GM21381 (cell line): Measurements from ENCODE around the gene CYP4Z1.
"Not testable (repeated sequence)": the region's sequence is repeated elsewhere in the genome, so short reads cannot be mapped to it uniquely, and the experiment has no call there.

ENCODE experiments used
- ATAC-seq: cut with Tn5 transposase; IDR thresholded peaks from one replicate; pipeline ENCODE4 v1.9.1; 2021; ENCODE audit warnings: mild to moderate bottlenecking, moderate library complexity; ENCODE audit not compliant: unreplicated experiment

The CYP4Z1 gene, protein sequence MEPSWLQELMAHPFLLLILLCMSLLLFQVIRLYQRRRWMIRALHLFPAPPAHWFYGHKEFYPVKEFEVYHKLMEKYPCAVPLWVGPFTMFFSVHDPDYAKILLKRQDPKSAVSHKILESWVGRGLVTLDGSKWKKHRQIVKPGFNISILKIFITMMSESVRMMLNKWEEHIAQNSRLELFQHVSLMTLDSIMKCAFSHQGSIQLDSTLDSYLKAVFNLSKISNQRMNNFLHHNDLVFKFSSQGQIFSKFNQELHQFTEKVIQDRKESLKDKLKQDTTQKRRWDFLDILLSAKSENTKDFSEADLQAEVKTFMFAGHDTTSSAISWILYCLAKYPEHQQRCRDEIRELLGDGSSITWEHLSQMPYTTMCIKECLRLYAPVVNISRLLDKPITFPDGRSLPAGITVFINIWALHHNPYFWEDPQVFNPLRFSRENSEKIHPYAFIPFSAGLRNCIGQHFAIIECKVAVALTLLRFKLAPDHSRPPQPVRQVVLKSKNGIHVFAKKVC

DNA sequence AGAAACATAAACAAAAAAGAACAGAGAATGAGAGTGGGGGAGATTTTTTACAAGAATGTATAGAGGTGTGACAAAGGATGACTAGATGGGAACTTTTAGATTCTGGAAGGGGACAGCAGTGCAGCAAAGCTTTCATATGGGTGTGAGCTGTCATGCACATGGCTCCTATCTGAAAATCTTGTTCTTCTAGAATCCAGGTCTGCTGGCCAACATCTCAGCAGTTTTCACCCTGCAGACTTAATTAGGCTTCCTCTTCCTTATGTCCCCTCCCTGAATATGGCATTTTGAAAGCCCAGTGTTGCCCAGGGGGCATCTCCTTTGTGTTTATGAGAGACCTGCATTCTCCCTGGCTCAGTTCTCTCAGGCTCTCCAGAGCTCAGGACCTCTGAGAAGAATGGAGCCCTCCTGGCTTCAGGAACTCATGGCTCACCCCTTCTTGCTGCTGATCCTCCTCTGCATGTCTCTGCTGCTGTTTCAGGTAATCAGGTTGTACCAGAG lies at the start of gene CYP4Z1:
Gene CYP4Z1, plus strand, starts transcription at position 135 of the 498 bp plus-strand sequence. Its CDS starts 260 bp downstream, at position 395.
- ATAC-seq: no peak

DNA sequence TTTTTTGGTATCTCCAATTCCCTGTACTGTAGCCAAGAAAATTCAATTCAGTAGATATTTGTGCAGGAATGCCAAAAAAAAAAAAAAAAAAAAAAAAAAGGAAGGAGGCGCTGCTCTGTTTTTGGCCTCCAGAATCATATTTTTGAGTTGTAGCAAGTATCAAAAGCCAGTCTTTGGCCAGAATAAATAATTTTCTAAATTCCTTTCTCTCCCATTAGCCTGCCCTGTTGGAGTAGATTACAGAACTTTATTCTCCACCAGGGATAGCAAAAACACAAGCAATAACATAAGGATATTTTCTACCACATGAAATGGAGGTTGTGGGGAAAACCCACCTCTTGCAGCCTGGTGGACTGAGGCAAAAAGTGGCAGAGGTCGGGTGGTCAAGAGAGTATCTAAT lies 46.0 kb upstream of the CYP4Z1 start:
- no peak for ATAC-seq

DNA sequence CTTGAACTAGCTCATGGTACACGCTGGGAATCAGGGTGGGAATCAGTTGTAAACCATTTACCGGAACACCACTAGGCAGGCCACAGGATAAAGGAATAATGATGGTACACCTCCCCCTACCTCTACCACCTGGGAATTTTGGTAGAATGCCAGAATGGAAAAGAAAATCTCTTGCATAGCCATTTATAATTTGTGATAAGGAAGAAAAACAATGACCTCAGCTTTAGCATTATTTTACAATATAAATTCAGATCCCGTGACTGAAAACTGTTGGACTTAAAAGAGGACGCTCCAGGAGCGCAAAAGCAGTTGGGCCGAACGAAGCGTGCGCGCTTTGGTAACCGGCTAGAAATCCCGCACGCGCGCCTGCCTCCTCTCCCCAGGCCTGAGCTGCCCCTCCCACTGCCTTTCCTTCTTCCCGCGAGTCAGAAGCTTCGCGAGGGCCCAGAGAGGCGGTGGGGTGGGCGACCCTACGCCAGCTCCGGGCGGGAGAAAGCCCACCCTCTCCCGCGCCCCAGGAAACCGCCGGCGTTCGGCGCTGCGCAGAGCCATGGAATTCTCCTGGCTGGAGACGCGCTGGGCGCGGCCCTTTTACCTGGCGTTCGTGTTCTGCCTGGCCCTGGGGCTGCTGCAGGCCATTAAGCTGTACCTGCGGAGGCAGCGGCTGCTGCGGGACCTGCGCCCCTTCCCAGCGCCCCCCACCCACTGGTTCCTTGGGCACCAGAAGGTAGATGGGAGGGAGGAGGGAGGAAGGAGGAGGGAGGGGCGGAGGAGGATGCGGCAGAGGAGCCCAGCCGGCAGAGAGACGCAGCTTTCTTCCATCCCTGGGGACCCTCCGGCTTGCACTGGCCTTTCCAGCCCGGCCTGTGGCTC lies 43.5 kb upstream of the CYP4Z1 start, which contains the start of gene CYP4X1:
Gene CYP4X1, plus strand, starts transcription at position 402 of the 873 bp plus-strand sequence. Its CDS starts 149 bp downstream, at position 551.
- ATAC-seq: no peak

DNA sequence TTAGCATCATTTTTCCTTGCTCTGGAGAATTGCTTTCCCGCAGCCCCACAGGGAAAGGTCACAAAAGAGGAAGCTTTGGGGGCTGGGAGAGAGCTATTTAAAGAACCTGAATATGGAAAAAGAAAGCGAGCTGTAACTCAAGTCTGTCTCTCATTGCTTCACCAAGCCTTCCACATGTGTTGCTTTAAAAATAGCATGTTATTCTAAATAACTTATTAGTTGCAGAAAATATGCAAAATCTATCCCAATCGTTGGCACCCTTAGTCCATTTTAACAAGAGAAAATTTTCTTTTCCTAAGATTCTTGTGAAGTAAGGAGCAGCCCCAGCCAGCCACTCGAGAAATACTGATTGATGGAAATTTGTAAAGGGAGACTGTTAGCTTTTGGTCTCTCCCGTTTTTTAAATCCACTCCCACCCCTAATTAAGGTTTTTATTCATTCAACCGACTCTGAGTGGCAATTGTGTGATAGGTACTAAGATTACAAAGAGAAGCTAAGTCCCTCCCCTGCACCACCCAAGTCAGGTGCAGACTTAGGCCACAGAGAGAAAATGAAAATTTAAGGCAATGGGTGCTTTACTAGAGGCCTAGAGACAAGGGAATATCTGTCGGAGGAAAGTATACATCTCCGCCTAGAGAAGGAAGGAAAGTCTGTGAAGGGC lies 42.8 kb upstream of the CYP4Z1 start:
- ATAC-seq: no peak

DNA sequence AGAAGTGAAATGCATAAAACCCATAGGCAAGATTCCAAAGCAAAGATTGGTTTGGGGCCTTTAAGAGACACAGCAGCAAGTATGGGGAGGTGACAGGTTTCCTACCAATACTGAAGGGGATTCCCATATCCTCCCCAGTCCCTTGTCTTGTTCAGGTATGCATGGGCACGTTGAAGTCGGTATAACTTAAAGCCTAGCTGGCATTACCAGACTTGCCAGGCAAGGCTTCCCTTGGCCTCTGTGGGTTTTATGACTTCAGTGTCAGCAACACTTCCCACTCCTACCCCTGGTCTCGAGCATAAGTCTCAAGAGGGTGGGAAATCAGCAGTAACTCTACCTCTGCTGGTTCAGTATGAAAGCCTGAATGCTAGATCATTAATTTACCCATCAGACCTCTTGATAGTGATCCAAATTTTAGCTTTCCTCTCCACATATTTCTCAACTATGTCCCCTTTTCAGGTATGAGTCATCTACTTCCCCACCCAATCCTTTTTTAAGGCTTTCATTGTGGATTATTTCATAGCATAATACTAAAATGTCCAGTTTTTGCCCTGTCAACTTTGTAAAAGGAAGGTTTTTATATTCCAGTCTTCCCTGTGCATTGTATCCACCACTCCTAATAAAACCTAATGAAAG lies 36.7 kb upstream of the CYP4Z1 start:
- no peak for ATAC-seq

DNA sequence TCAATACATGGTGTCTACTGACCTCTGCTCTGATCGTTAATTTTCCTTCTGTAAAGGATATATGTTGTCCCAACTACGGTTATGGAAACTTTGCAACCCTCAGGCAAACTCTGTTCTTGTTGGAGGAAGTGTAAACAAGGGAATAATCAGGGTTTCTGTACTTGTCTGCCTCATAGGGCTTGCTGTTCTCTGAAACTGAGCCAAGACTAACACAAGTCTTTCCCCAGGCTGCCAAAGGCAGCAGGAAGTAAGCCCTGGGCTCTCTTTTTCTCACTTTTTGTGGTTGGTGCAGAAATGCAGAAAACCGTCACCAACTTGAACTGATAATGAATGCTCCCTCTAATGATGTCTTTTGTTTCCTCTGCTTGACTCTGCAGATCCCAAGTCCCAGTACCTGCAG lies 36.0 kb upstream of the CYP4Z1 start:
- ATAC-seq: no peak

DNA sequence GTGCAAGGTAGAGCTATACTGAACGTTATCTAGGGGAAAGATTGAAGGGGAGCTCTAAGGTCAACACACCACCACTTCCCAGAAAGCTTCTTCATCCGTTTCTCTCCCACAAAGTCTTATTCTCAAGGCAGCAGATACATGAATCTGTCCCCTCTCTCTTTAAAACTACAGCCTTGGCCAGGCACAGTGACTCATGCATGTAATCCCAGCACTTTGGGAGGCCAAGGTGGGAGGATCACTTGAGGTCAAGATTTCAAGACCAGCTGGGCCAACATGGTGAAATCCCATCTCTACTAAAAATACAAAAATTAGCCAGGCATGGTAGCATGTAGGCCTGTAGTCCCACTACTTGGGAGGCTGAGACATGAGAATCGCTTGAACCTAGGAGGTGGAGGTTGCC lies 35.4 kb upstream of the CYP4Z1 start:
- no peak for ATAC-seq

DNA sequence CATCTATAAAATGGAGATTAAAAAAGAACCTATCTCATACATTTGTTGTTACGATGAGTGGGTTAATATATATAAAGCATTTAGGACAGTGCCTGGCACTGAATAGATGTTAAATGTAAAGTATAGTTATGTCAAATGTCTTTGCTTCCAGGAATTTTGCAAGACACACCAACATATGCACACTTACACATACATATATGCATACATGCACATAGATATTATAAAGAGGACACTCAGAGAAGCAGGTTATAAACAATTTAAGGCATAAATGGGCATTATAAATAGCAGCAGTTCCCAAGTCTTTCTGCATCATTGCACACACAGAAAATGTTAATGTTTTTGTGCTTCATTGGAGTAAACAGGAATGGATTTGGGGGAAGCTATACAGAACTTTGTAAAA lies 30.3 kb upstream of the CYP4Z1 start:
- no peak for ATAC-seq

DNA sequence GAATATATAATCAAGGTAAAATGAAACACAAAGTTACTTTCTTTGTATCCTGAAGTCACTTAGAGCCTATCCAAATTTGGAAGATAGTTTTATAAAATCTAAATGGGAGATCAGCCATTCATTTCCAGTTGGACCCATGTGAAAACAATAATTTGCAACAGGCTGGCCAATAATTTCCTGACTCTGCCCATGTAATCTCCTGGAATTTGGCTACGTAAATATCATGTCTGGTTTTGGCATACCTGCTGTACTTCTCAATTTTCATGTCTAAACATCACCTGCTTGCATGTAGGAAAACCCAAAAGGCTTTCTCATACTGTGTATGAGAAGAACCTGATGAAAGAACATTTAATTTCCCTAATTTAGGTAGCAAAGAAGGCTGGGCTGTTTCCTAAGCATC lies 7.7 kb upstream of the CYP4Z1 start:
- no peak for ATAC-seq

DNA sequence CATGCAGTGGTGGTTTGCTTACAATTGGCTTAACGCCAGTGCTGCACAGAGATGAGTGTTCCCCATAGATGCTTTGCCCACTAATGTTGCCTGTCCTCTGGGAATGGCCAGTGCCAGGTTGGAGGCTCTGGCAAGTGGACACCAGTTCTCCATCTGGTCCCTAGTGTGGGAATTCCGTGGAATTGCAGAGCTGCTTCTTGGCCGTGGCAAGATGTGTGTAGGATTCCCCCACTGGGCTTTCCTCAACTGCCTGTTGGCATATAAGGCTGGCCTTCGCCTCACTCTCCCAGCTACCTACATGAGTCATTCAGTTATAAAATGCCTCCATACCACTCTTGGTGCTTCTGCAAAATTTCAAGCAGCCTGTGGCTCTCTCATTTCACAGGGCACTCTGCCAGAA lies 2.0 kb downstream of the CYP4Z1 start:
- ATAC-seq: not testable (repeated sequence)

DNA sequence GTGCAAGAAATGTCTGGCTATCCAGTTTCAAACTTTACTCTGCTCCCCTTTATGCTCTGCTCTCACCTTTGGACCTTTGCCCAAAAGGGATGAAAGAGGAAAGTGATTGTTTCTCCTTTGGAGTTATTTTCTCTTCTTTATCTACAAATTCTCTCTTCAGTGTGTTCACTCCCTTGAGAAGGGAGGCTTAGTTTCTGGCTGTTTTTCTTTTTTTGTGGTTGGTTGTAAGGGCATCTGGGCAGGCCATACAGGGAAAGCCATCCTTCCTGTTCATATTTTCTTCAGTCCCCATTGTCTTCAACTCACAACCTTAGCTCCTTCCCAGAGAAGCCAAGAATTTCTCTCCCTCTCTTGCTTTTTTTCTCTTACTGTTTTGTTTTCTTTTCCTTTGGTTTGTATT lies 2.5 kb downstream of the CYP4Z1 start:
- ATAC-seq: not testable (repeated sequence)

DNA sequence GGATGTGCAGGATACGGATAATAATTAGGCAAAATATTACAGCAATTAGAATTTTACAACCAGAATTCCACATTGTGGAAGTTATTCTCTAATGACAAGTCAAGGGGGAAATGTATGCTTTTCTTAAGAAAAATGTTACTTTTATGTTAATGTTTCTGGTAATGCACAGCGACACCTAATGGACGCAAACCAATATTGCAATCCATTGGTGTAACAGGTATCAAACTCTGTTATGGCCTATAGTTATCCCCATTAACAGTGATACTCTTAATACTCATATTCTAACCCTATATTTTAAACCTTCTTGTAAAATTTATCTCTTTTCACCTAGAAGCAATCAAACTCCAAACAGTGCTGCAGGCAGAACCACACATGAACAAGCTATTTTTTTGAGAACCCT lies 22.3 kb downstream of the CYP4Z1 start:
- not testable (repeated sequence) for ATAC-seq

DNA sequence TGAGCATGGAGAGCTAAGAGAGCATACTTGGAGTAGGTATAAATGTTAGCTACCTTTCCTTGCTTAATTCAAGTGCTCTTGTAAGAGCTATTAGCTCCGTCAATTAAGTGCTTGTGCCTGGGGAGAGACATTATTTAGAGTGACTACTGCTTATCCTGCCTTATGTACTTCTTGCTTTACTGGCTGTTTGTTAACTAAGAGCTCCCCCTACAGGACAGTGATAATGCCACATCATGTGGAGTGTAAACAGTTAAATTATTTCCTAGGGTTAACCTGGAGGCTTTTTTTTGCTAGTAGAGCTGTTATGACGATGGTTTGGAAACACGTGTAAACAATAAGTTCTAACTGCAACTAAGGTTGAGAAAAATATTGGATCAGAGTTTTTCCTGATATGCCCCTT lies 24.4 kb downstream of the CYP4Z1 start:
- not testable (repeated sequence) for ATAC-seq

DNA sequence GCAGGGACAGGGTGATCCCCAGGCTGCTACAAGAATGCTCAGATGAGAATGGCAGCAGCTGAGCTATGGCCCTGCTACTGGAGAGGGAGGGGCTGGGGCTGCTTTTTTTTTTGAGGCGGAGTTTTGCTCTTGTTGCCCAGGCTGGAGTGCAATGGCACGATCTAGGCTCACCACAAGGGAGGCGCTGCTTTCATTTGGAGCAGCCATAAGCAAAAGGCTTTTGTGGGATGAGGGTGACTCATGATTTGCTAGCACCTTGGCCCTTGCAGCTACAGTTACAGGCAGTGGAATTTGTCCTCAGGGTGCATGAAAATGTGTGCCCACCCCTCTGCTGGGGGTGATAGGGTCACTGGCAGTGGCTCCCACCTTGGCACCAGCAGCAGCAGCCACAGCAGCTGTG lies 37.8 kb downstream of the CYP4Z1 start:
- ATAC-seq: no peak

DNA sequence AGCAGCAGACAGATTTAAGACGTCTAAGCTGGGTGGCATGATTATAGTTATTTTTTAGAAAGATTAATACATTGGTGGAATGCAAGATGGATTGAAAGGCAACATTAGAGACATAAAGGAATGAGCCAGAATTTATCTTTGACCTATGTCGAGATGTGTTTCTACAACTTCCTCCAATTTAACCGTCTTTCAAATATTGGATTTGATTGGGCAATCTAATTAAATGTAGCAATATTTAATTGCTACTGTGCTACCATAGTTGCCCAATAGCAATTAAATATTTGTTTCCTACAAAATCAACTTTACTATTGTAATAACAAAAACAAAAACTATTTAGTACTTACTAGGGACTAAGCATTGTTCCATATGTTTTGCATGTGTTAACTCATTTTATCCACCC lies 39.8 kb downstream of the CYP4Z1 start:
- ATAC-seq: no peak

DNA sequence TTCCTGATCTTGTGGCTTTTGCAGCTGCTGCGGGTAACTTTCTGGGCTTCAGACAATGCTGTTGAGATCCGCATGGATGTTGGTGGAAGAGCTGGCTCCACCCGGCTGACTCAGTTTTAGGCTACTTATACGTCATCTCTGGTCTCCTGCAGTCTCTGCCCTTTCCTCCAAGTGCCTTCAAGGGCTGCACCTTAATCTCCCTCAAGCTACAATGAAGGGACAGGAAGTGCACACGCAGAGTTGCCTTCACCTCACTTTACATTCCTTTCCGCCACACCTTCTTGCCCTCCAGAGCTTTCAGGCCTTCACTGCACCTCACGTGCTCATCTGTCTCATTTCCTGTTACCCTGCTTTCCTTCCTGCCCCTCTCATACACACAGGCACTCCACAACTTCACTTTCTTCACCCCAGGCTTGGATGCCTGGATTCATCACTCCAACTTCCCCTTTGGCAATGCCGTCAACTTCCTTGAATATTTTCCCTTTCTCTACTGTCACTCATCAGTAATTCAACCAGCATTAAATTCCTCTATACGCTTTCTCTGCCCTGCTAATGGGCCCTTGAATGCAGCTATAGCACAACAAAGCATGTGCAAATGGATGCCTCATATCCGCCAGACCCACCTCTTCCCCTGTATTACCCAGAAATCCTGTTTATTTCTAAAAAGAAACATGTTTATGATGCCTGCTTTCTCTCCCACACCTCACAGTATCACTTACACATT lies 41.0 kb downstream of the CYP4Z1 start:
- ATAC-seq: not testable (repeated sequence)

DNA sequence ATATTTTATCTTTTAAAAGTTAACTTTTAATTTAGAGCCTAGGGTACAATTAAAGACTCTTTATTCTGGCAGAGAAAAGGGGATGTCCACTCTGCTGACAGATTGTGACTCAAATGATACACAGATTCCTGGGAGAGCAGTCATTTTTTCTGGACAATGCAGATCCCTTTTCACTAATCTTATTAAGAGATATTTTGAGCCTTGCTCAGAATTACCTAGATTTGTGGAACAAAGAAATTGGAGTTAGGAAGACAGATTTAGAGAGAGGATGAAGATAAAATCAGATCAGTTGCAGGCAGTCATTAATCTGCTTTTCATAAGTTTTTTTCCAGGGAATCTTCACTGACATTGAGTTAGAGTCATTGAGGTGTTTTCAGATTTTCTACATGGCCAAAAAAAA lies 42.5 kb downstream of the CYP4Z1 start:
- ATAC-seq: not testable (repeated sequence)

DNA sequence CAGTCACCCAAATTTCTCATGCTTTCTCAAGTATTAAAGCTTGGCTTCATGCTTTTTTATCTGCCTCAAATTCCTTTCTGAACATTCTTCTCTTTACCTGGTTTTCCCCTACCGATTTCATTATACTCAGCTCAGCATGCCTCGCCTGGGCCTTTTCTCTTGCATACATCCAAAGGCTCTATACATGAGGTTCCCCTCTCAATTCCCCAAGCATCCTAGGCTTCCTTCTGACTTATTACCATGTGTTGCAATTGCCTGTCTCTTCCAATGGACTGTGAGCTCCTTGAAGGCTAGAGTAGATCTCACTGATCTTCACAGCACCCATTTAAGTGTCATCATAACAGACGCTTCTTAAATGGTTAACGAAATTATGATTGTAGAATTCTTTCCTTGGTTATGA lies 46.1 kb downstream of the CYP4Z1 start:
- ATAC-seq: no peak

DNA sequence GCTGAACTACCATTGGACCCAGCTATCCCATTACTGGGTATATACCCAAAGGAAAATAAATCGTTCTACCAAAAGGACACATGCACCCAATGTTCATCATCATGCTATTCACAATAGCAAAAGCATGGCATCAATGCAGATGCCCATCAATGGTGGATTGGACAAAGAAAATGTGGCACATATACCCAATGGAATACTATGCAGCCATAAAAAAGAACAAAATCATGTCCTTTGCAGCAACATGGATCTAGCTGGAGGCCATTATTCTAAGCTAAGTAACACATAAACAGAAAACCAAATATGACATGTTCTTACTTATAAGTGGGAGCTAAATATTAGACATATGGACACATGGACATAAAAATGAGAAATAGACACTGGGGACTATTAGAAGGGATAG lies 54.0 kb downstream of the CYP4Z1 start:
- not testable (repeated sequence) for ATAC-seq

DNA sequence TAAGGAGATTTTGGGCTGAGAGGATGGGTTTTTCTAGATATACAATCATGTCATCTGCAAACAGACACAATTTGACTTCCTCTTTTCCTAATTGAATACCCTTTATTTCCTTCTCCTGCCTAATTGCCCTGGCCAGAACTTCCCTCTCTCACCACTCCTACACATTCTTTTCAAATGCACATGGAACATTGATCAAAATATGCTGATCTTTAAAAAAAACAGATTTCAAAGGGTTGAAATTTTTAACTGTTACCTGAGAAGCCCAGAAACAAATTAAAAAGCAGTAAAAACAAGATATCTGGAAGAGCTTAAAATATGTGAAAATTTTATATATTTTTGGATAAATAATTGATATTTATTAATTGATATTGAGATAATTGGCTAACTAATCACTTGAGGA lies 57.8 kb downstream of the CYP4Z1 start:
- ATAC-seq: not testable (repeated sequence)
